Caco-2 (cell line): ENCODE measurements around the gene BID. TPM values are rescaled to one million over a fixed set of nuclear protein-coding genes. Genes with fewer than 3 reads are reported as not detected.

Experiments
- BruUV-seq: library from RNA; stranded (reverse); fragments of 400-500 nt; replicated peaks from 2 replicates; lab custom pipeline; 2021; lab: Mats Ljungman, UMichigan
- CTCF ChIA-PET: fragments of 300-600 bp; sonication (Branson Sonifier 250); formaldehyde crosslinking; loops from one replicate; lab custom pipeline; 2022; ENCODE audit warnings: antibody characterized with exemption; lab: Charles Lee
- POLR2A ChIA-PET: fragments of 300-600 bp; sonication (Branson Sonifier 250); formaldehyde crosslinking; loops from one replicate; lab custom pipeline; 2022; ENCODE audit warnings: antibody characterized with exemption; lab: Charles Lee
- DNase-seq, 2 experiments: peaks; one replicate each; pipeline versions ENCODE4 v3.0.0 to v3.0.0-alpha.2; 2020 to 2022
- H3K27me3 ChIP-seq: replicated peaks from 2 replicates; pipeline ENCODE4 v1.6.0; 2011; ENCODE audit warnings: low read length; ENCODE audit not compliant: control insufficient read depth, insufficient read depth
- H3K36me3 ChIP-seq: 2 replicates; pipeline ENCODE4 v1.5.1; 2011; ENCODE audit warnings: low read length; ENCODE audit not compliant: control insufficient read depth, insufficient read depth
- H3K4me1 ChIP-seq: fragments of 250-450 bp; sonication (Bioruptor Pico); 2 replicates; pipeline ENCODE4 v1.5.1; 2020; ENCODE audit warnings: mild to moderate bottlenecking
- H3K4me3 ChIP-seq: 2 replicates; pipeline ENCODE4 v1.5.1; 2011; ENCODE audit warnings: low read depth, mild to moderate bottlenecking, control low read depth, low read length
- H3K9me3 ChIP-seq: fragments of 250-450 bp; sonication (Bioruptor Pico); 2 replicates; pipeline ENCODE4 v1.5.1; 2020; ENCODE audit warnings: mild to moderate bottlenecking, moderate library complexity
- H3K27ac Mint-ChIP-seq: one replicate; pipeline ENCODE4 v1.8.0; 2022; ENCODE audit warnings: mixed read lengths; ENCODE audit not compliant: unreplicated experiment
- H3K27me3 Mint-ChIP-seq: one replicate; pipeline ENCODE4 v1.8.0; 2022; ENCODE audit warnings: mixed read lengths; ENCODE audit not compliant: insufficient read depth, unreplicated experiment
- H3K36me3 Mint-ChIP-seq: one replicate; pipeline ENCODE4 v1.8.0; 2022; ENCODE audit warnings: mild to moderate bottlenecking, mixed read lengths; ENCODE audit not compliant: insufficient read depth, unreplicated experiment
- H3K4me1 Mint-ChIP-seq: one replicate; pipeline ENCODE4 v1.8.0; 2022; ENCODE audit warnings: low read depth, mixed read lengths; ENCODE audit not compliant: unreplicated experiment
- H3K4me3 Mint-ChIP-seq: one replicate; pipeline ENCODE4 v1.8.0; 2022; ENCODE audit warnings: mild to moderate bottlenecking, moderate library complexity, mixed read lengths; ENCODE audit not compliant: unreplicated experiment
- H3K9me3 Mint-ChIP-seq: one replicate; pipeline ENCODE4 v1.8.0; 2022; ENCODE audit warnings: mixed read lengths; ENCODE audit not compliant: unreplicated experiment
- CTCF ChIP-seq, 2 experiments: fragments of 200-600 bp in 1 of 2; IDR thresholded peaks; 1 replicate in 1 of 2; 2 replicates in 1 of 2; pipeline versions ENCODE4 v1.5.1 to v1.8.0; 2011 to 2022; ENCODE audit warnings: antibody characterized with exemption in 1 of 2, control low read depth in 1 of 2, inconsistent platforms in 1 of 2, low read depth in 1 of 2, low read length in 1 of 2, mild to moderate bottlenecking in 1 of 2, moderate library complexity in 1 of 2; ENCODE audit not compliant: insufficient read depth in 1 of 2, severe bottlenecking in 1 of 2, unreplicated experiment in 1 of 2
- intact Hi-C: fragments of 100-400 bp; cut with micrococcal nuclease; formaldehyde crosslinking; loops from one replicate; pipeline ENCODE4 v1.10.0; 2022; ENCODE audit not compliant: unreplicated experiment
- total RNA-seq: library from RNA; stranded (reverse); gene quantifications from 2 replicates; pipeline ENCODE4 v1.2.3, GENCODE V29; 2022

Gene BID
- total RNA-seq, 1 experiment from 2014 or later, result 28.2 TPM

- CTCF ChIA-PET, result interaction anchor here (1.0 kb wide), 1 partner anchor 21 kb away, joined by 4 read pairs; no protein-coding TSS in a partner anchor
- TSS peak; percentile 15 for BruUV-seq
- no peak for DNase-seq
Observed at GRCh38 chr22:17806437-17806836, 32.2 kb upstream of the BID start.

DNA sequence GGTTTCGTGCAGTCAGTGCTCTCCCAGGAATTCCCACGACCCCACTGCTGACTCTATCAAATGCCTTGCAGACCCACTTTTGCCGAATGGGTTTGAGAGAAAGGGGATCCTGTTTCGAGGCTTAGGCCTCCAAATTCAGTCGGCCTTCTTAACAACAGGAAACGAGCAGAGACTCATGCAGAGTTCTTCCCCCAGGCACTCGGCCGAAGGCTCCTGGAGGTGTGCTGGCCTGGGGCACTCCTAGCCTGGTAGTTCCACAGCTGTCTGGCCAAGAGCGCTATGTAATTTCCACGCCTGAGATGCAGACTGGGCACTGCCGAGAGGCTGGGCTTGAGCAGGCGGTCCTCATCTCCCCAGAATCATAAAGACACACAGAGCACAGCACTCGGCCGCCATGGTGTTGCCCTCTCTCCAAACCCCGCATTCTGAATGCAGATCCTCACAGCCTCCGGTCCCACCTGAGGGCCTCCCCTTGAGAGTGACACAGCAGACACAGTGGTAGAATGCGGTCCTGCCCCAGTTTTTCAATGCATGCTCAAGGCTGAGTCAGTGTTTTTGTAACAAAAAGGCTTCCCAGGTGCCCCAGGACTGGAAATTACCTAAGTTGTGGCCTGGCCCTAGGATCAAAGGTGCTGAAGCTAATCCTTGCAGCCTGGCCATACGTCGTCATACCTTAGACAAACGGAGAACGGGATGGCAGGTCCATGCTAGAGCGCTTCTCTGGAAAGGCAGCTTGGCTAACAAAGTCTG, 30.2 kb upstream of the BID start:
- DNase-seq, result peak in 1 of 2 experiments; percentile 12
- CTCF ChIA-PET, result no interaction called here

More at GRCh38 chr22:17806437-17806836, 32.2 kb upstream of the BID start:
- Histone ChIP-seq H3K27me3 (no peaks in the 10 kb centered on the region), H3K36me3 (no peaks in the 10 kb centered on the region; the same call in none of the 2 replicates), H3K4me3 (no peak overlapping the region), H3K4me1 (no peaks in the 10 kb centered on the region), H3K9me3 (no peaks in the 10 kb centered on the region)
- intact Hi-C loops, result no loop called here
- Mint-ChIP-seq H3K27me3 (no peaks in the 10 kb centered on the region), H3K27ac (no peak overlapping the region), H3K4me1 (peaks cover 11% of the 10 kb centered on the region), H3K9me3 (no peaks in the 10 kb centered on the region), H3K4me3 (no peak overlapping the region), H3K36me3 (peaks cover 51% of the 10 kb centered on the region)
- POLR2A ChIA-PET, result interaction anchor here (0.6 kb wide), 1 partner anchor 254 kb away, joined by 3 read pairs; no protein-coding TSS in a partner anchor
- TF ChIP-seq CTCF (IDR thresholded peaks at IDR 0.05; ENCODE audit: insufficient read depth in 1 of 2, low read depth in 1 of 2, low read length in 1 of 2, severe bottlenecking in 1 of 2, unreplicated experiment in 1 of 2), result no peak

More for the DNA sequence above, 30.2 kb upstream of the BID start:
- H3K36me3 ChIP-seq, result no peaks in the 10 kb centered on the region; the same call in none of the 2 replicates
- H3K9me3 ChIP-seq, result no peaks in the 10 kb centered on the region
- H3K9me3 Mint-ChIP-seq, result no peaks in the 10 kb centered on the region
- no peak overlapping the region for H3K27ac Mint-ChIP-seq
- no peak for TF ChIP-seq CTCF (IDR thresholded peaks at IDR 0.05; ENCODE audit: insufficient read depth in 1 of 2, low read depth in 1 of 2, low read length in 1 of 2, severe bottlenecking in 1 of 2, unreplicated experiment in 1 of 2)
- no peaks in the 10 kb centered on the region for H3K27me3 ChIP-seq
- no peaks in the 10 kb centered on the region for H3K27me3 Mint-ChIP-seq
- peaks cover 16% of the 10 kb centered on the region for H3K4me1 Mint-ChIP-seq
- H3K36me3 Mint-ChIP-seq, result peaks cover 47% of the 10 kb centered on the region
- no peak overlapping the region for H3K4me3 ChIP-seq
- intact Hi-C loops, result no loop called here
- H3K4me1 ChIP-seq, result no peaks in the 10 kb centered on the region; the same call in 1 of the 2 replicates
- BruUV-seq, result no TSS peak
- H3K4me3 Mint-ChIP-seq, result no peak overlapping the region
- POLR2A ChIA-PET, result no interaction called here
